Stimulated activated CD8-positive, alpha-beta memory T cell treated with anti-CD3 and anti-CD28 coated beads, Interleukin-15, amount 100 ng/mL, for 48 hours (primary cell): ENCODE measurements around the gene L3MBTL2.

Experiments
- DNase-seq, 2 donors: peaks; one replicate each; pipeline ENCODE4 v3.0.0-alpha.2; 2020; ENCODE audit warnings: low read depth in 2 of 2

L3MBTL2 gene

DNA sequence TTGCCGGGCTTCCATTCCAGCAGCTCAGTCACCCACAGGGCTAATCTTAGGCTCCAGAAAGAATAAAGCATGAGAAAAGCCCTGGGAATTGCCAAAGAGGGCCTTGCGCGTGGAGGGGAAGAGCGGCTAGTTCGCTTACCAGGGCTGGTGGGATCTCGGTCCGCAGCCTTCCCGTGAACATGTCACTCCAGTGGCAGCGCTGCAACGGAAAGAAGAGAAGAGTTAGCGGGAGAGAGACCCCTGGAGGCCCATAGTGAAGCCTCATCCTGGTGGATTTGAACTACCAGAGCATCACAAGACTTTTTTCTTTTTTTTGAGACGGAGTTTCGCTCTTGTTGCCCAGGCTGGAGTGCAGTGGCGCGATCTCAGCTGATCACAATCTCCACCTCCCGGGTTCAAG is 62.8 kb downstream of the L3MBTL2 start:
- no peak for DNase-seq

DNA sequence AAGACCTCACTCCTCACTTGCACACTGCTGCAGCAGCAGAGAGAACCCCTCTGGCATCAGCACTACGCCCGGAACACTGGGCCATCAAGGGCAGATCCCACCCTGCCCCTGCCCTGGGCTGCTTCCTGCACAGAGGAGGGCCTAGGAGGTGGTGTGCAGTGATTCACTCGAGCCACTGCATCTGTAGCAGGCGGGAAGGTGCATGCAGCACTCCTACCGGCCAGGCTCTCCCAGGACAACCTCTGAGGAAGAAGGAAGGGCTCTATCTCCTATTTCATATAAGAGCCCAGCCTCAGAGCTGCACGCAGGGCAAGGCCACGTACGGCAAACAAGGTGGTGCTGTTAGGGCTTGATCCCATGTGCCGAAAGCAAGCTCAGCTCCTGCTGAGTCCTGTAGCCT is 66.7 kb downstream of the L3MBTL2 start:
- no peak for DNase-seq

GRCh38 chr22:41273128-41273527 is 68.0 kb downstream of the L3MBTL2 start:
- DNase-seq, result no peak

DNA sequence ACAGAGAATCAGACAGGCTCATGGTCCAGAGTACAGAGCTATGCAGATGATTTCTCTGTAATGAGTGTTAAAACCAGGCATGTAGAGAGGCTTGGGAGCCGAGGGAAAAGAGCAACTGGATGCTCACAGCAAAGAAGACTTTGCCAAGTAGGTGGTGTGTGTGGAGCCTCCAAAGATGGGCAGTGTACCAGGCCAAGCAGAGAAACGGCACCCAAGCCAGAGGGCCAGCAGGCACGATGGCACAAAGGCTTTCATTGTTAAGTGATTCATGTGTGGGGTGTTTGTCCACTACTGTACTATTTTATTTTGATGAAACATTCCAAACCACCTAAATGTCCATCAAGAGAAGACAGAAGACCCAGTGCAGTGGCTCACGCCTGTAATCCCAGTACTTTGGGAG is 69.7 kb downstream of the L3MBTL2 start:
- no peak for DNase-seq

- DNase-seq, result no peak
Observed at GRCh38 chr22:41280065-41280464, 75.0 kb downstream of the L3MBTL2 start.

DNA sequence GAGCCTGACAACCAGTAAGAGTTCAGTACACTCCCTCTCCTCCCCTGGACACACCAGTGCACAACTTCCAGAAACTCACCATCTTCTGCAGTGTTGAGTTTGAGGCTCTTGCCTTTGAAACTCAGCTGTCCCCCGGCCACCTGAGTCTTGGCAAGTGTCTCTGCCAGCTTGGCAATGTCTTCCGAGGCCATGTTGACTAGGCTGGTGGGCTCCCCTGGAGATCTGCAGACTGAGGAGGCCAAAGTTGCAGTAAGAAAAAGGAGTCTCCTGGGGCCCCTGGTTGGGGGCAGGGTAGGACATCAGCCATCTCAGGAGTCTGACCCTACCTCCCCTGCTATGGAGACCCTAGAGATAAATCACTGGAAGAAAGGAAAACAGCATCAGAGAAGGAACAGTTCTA is 75.7 kb downstream of the L3MBTL2 start:
- DNase-seq, result no peak
